GM12878 (cell line): ENCODE data around the gene MAP3K4. TPM values are rescaled to one million over a fixed set of nuclear protein-coding genes. Genes with fewer than 3 reads are reported as not detected.

Experiments
- ATAC-seq: fragments of 200-7000 bp; cut with Tn5 transposase; 3 replicates; pipeline ENCODE4 v1.9.1; 2020; ENCODE audit warnings: mild to moderate bottlenecking, moderate library complexity
- BruUV-seq: library from RNA; stranded (reverse); fragments of 400-500 nt; replicated peaks from 2 replicates; lab custom pipeline; 2021; lab: Mats Ljungman, UMichigan
- CTCF ChIA-PET: fragments of 300-600 bp; sonication (Branson Sonifier 250); formaldehyde crosslinking; extraction: SDS; loops from one replicate; lab custom pipeline; 2021; ENCODE audit warnings: inconsistent platforms; lab: Yijun Ruan, JAX
- POLR2A ChIA-PET: fragments of 350-600 bp; formaldehyde crosslinking; extraction: SDS; loops from one replicate; lab custom pipeline; 2021; ENCODE audit warnings: inconsistent platforms; lab: Charles Lee
- RAD21 ChIA-PET: fragments of 300-600 bp; sonication (Branson Sonifier 250); formaldehyde crosslinking; loops from one replicate; lab custom pipeline; 2023; ENCODE audit warnings: antibody characterized with exemption; ENCODE audit not compliant: unreplicated experiment; lab: Charles Lee
- SMC1A ChIA-PET: fragments of 300-600 bp; sonication (Branson Sonifier 250); formaldehyde crosslinking; loops from one replicate; lab custom pipeline; 2023; ENCODE audit not compliant: unreplicated experiment, uncharacterized antibody; lab: Charles Lee
- DNase-seq: peaks from one replicate; pipeline ENCODE4 v3.0.0-alpha.2; 2011; ENCODE audit warnings: low read depth, low spot score
- FAIRE-seq: peaks from 3 replicates; lab custom pipeline; 2011; peaks lifted over from hg19 to GRCh38; lab: Jason Lieb, UNC
- H2AFZ ChIP-seq: 2 replicates; pipeline ENCODE4 v1.6.0; 2011; ENCODE audit warnings: low read depth, low read length, control low read depth; ENCODE audit not compliant: control insufficient read depth
- H3K27ac ChIP-seq: 2 replicates; pipeline ENCODE4 v1.5.1; 2011; ENCODE audit warnings: control low read depth; ENCODE audit not compliant: control insufficient read depth, insufficient read depth
- H3K27me3 ChIP-seq, 2 experiments: replicated peaks in 1 of 2; 2 replicates each; pipeline versions ENCODE4 v1.6.0 to v1.6.1; 2011; ENCODE audit warnings: low read length in 1 of 2; ENCODE audit not compliant: control insufficient read depth in 2 of 2, insufficient read depth in 2 of 2
- H3K36me3 ChIP-seq, 2 experiments: 2 replicates each; pipeline ENCODE4 v1.5.1; 2011; ENCODE audit warnings: low read length in 1 of 2; ENCODE audit not compliant: control insufficient read depth in 2 of 2, insufficient read depth in 2 of 2
- H3K4me1 ChIP-seq: 2 replicates; pipeline ENCODE4 v1.6.1; 2011; ENCODE audit warnings: mild to moderate bottlenecking, low read length, moderate library complexity, mixed read lengths; ENCODE audit not compliant: control insufficient read depth, insufficient read depth
- H3K4me2 ChIP-seq: 2 replicates; pipeline ENCODE4 v1.6.0; 2011; ENCODE audit warnings: control low read depth; ENCODE audit not compliant: control insufficient read depth, insufficient read depth
- H3K4me3 ChIP-seq: fragments of 200-600 bp; sonication (generic); 2 replicates; pipeline ENCODE4 v1.5.1; 2016
- H3K79me2 ChIP-seq: 2 replicates; pipeline ENCODE4 v1.6.0; 2011; ENCODE audit warnings: low read length; ENCODE audit not compliant: control insufficient read depth, insufficient read depth
- H3K9ac ChIP-seq: 2 replicates; pipeline ENCODE4 v1.8.0; 2011; ENCODE audit warnings: low read length, control low read depth, mixed read lengths; ENCODE audit not compliant: control insufficient read depth, insufficient read depth
- H3K9me3 ChIP-seq: replicated peaks from 3 replicates; pipeline ENCODE4 v1.5.1; 2011; ENCODE audit warnings: mild to moderate bottlenecking, low read length; ENCODE audit not compliant: control insufficient read depth, insufficient read depth
- H4K20me1 ChIP-seq: 2 replicates; pipeline ENCODE4 v1.6.0; 2011; ENCODE audit not compliant: control insufficient read depth, insufficient read depth
- FOXM1 ChIP-seq: IDR thresholded peaks from 2 replicates; pipeline ENCODE4 v1.6.1; 2012; ENCODE audit warnings: low read depth, mild to moderate bottlenecking, inconsistent platforms, low read length, moderate library complexity
- HDGF ChIP-seq: fragments of 450-650 bp; IDR thresholded peaks from 2 replicates; pipeline ENCODE4 v1.6.1; 2016; ENCODE audit warnings: antibody characterized with exemption
- MTA2 ChIP-seq: fragments of 450-650 bp; IDR thresholded peaks from 2 replicates; pipeline ENCODE4 v1.6.1; 2016; ENCODE audit warnings: low read depth, mild to moderate bottlenecking, moderate library complexity
- NR2F1 ChIP-seq: fragments of 450-650 bp; conservative IDR thresholded peaks from 2 replicates; pipeline ENCODE4 v1.6.1; 2017; ENCODE audit warnings: mild to moderate bottlenecking
- RAD51 ChIP-seq: fragments of 450-650 bp; IDR thresholded peaks from 2 replicates; pipeline ENCODE4 v1.6.1; 2016; ENCODE audit warnings: moderate library complexity, mild to moderate bottlenecking, inconsistent platforms
- RCOR1 ChIP-seq: conservative IDR thresholded peaks from 2 replicates; pipeline ENCODE4 v1.6.1; 2012; ENCODE audit warnings: low read depth, low read length, improper control_type of control experiment
- REST ChIP-seq: IDR thresholded peaks from 2 replicates; pipeline ENCODE4 v1.6.1; 2012; ENCODE audit warnings: mild to moderate bottlenecking, low read depth, low read length
- SUPT20H ChIP-seq: IDR thresholded peaks from 2 replicates; pipeline ENCODE4 v1.6.1; 2011; ENCODE audit warnings: low read depth, mild to moderate bottlenecking, low read length, moderate library complexity, borderline replicate concordance; ENCODE audit not compliant: control insufficient read depth
- TAF1 ChIP-seq: IDR thresholded peaks from 2 replicates; pipeline ENCODE4 v1.6.1; 2011; ENCODE audit warnings: mild to moderate bottlenecking, low read depth, low read length, borderline replicate concordance
- WGBS: methylation state at CpG from one replicate; pipeline ENCODE4 v1.1.6; 2016; ENCODE audit warnings: low lambda C conversion rate; ENCODE audit not compliant: insufficient replicate concordance, insufficient coverage; ENCODE audit errors: missing lambda C conversion rate; 5-methylcytosine and 5-hydroxymethylcytosine counted together
- in situ Hi-C: fragments of 300-500 bp; cut with MboI; formaldehyde crosslinking; loops from 9 replicates; pipeline ENCODE4 v1.14.3; 2018; ENCODE audit warnings: mixed read lengths
- intact Hi-C: fragments of 100-400 bp; cut with micrococcal nuclease; formaldehyde crosslinking; loops from one replicate; pipeline ENCODE4 v1.14.2; 2022; ENCODE audit not compliant: unreplicated experiment
- polyA plus RNA-seq, 11 experiments: library from polyadenylated mRNA; depleted of rRNA in 4 of 11; unstranded in 6 of 11; stranded (reverse) in 5 of 11; fragments of >200 nt; fragmentation: Nextera tagmentation in 4 of 11; fragmentation: Illumina TruSeq in 1 of 11; extraction: Ambion mirVana in 4 of 11; extraction: Trizol in 1 of 11; gene quantifications; 1 replicate in 1 of 11; 2 replicates in 10 of 11; pipeline versions ENCODE4 v1.2.1 to v1.2.3, GENCODE V29; 2011 to 2016; ENCODE audit warnings: inconsistent platforms in 2 of 11, missing spikeins in 2 of 11, low read depth in 1 of 11
- total RNA-seq, 4 experiments: library from RNA; depleted of rRNA in 3 of 4; stranded (reverse); fragments of >200 nt in 3 of 4; fragmentation: Illumina TruSeq in 1 of 4; extraction: Trizol in 1 of 4; gene quantifications; 2 replicates each; pipeline versions ENCODE4 v1.2.1 to v1.2.3, GENCODE V29; 2013 to 2021
- TF ChIP-seq, protein P1 (sequence below): fragments of 450-650 bp; IDR thresholded peaks from 2 replicates; pipeline ENCODE4 v1.6.1; 2017; ENCODE audit warnings: low read depth, mild to moderate bottlenecking, moderate library complexity

MAP3K4 gene
- total and polyA plus RNA-seq, 10 of the 15 experiments (the other 5 are each of a cell fraction or from before 2014, with no cell fraction given) = 14.0 to 44.5 (median 23.1) TPM

DNA sequence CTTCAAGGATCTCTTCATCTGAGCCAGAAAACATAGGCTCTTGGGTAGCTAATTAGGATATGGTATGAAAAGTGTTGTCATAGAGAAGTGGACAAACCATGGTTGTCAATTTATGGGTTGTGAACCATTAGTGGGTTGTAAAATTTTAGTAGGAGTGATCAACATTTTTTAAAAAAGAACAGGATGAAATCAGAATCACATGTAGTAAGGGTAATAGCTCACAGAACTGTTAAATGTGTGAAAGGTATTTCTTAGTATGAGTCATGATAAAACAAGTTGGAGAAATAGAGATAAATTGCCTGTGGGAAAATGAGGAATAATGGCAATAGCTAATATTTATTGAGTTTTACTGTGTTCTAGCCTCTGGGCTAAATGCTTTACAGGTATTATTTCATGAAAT, 113.4 kb downstream of the MAP3K4 start (continued):
- TF ChIP-seq HDGF (no peak), NR2F1 (no peak), RAD51 (no peak), SUPT20H (no peak), REST (no peak), TAF1 (no peak)
- TF ChIP-seq, protein P1, sequence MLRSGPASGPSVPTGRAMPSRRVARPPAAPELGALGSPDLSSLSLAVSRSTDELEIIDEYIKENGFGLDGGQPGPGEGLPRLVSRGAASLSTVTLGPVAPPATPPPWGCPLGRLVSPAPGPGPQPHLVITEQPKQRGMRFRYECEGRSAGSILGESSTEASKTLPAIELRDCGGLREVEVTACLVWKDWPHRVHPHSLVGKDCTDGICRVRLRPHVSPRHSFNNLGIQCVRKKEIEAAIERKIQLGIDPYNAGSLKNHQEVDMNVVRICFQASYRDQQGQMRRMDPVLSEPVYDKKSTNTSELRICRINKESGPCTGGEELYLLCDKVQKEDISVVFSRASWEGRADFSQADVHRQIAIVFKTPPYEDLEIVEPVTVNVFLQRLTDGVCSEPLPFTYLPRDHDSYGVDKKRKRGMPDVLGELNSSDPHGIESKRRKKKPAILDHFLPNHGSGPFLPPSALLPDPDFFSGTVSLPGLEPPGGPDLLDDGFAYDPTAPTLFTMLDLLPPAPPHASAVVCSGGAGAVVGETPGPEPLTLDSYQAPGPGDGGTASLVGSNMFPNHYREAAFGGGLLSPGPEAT = no peak

DNA sequence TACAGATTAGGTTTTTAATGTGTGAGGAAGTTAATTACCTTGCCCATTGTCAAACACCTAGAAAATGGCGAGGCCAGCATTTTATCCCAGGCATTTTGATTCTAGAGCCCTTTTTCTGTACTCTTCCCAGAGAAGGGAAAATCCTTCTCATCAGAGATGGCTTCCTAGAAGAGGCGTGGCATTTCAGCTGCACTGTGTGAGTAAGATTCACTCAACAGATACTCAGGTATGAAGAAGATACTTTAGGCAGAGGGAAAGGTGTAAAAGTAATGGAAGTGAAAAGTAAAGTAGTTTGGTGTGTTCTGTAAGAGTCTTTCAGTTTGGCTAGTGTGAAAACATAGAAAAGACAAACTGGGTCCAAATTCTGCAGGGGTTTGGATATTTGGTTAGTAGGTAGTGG, 113.8 kb downstream of the MAP3K4 start:
- TF ChIP-seq FOXM1 (no peak), MTA2 (no peak), RCOR1 (no peak)
- ChIA-PET SMC1A (interaction anchor here (1.0 kb wide), 1 partner anchor 146 kb away, joined by 3 read pairs; no protein-coding TSS in a partner anchor), POLR2A (no interaction called here), RAD21 (interaction anchor here (1.6 kb wide), 1 partner anchor 266 kb away, joined by 3 read pairs; no protein-coding TSS in a partner anchor), CTCF (interaction anchor here (1.7 kb wide), 1 partner anchor 266 kb away, joined by 6 read pairs; no protein-coding TSS in a partner anchor)
- no peak overlapping the region for H2AFZ ChIP-seq
- no peak overlapping the region for H3K4me3 ChIP-seq
- no peaks in the 10 kb centered on the region for H3K4me1 ChIP-seq
- ATAC-seq = no peak
- no peaks in the 10 kb centered on the region for H3K79me2 ChIP-seq
- in situ Hi-C loops = no loop called here
- H3K4me2 ChIP-seq = no peak overlapping the region
- H3K27ac ChIP-seq = no peak overlapping the region
- no peaks in the 10 kb centered on the region for H3K9me3 ChIP-seq
- no peaks in the 10 kb centered on the region for H3K27me3 ChIP-seq
- BruUV-seq = no TSS peak
- no peak for DNase-seq
- intact Hi-C loops = no loop called here
- no peaks in the 10 kb centered on the region for H4K20me1 ChIP-seq
- no peak overlapping the region for H3K9ac ChIP-seq
- peaks cover 7 to 17% of the 10 kb centered on the region in 2 experiments; a peak in 3 of 4 replicates for H3K36me3 ChIP-seq
- WGBS = 98% methylated on average over 2 of the region's 2 CpGs
- no peak for FAIRE-seq
